Nephron (organoid): ENCODE measurements around the gene EFNB1.
A peak's percentile ranks its signal among the peaks of the same experiment; 100 is the strongest.

Source experiments
- H3K27ac Mint-ChIP-seq, 3 experiments: 2 replicates each; pipeline ENCODE4 v1.8.0; 2020; ENCODE audit warnings: mixed read lengths in 3 of 3, mild to moderate bottlenecking in 2 of 3, moderate library complexity in 1 of 3
- H3K27me3 Mint-ChIP-seq: 2 replicates; pipeline ENCODE4 v1.8.0; 2021; ENCODE audit warnings: low read depth, mild to moderate bottlenecking, moderate library complexity, mixed read lengths
- H3K36me3 Mint-ChIP-seq: 2 replicates; pipeline ENCODE4 v1.8.0; 2020; ENCODE audit warnings: low read depth, mixed read lengths
- H3K4me1 Mint-ChIP-seq: 2 replicates; pipeline ENCODE4 v1.8.0; 2020; ENCODE audit warnings: mixed read lengths
- H3K4me3 Mint-ChIP-seq, 3 experiments: 2 replicates each; pipeline ENCODE4 v1.8.0; 2020; ENCODE audit warnings: mild to moderate bottlenecking in 3 of 3, mixed read lengths in 3 of 3, moderate library complexity in 2 of 3
- H3K9me3 Mint-ChIP-seq: 2 replicates; pipeline ENCODE4 v1.8.0; 2020; ENCODE audit warnings: mixed read lengths
- TF ChIP-seq, protein P1 (sequence below), 3 experiments: fragments of 200-600 bp; sonication (generic); IDR thresholded peaks; one replicate each; pipeline ENCODE4 v1.5.0; 2021; ENCODE audit warnings: antibody characterized with exemption in 3 of 3; ENCODE audit not compliant: unreplicated experiment in 3 of 3

The EFNB1 gene

DNA sequence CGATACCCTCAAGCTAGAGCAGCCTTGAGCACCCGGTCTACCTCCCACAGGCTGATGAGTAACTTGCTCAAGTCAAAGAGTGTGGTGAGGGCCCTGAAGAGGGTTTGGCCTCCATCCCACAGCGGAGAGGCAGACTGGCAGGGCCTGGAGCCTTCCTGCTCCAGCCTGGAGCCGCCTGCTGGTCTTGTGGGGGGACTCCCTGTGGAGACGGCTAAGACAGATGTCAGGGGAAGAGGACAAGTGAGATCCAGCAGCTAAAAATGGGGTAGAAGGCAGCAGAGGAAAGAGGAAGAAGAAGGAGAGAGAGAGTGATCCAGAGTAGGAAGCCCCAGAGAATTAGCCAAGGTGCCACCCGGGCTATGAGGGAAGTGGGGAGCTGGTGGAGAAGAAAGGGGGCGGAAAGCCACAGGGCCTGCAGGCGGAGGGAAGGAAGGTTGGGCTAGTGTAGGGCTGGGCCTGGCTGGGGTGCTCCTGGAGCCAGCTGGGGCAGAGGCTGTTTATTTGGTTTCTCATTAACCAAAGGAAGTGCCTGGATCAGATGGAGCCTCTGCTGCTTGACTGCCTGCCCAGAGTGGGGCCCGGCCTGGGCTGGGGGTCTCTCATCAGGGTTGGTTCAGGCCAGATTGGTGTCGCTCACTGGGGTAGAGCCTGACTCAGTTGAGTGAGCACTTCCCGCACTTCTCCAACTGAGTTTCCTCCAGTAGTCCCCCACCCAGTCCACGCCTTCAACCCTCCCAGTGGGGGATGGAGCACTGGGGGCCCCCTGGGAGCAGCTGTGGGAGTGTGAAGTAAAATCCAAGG, 14.2 kb downstream of the EFNB1 start:
- TF ChIP-seq, protein P1, sequence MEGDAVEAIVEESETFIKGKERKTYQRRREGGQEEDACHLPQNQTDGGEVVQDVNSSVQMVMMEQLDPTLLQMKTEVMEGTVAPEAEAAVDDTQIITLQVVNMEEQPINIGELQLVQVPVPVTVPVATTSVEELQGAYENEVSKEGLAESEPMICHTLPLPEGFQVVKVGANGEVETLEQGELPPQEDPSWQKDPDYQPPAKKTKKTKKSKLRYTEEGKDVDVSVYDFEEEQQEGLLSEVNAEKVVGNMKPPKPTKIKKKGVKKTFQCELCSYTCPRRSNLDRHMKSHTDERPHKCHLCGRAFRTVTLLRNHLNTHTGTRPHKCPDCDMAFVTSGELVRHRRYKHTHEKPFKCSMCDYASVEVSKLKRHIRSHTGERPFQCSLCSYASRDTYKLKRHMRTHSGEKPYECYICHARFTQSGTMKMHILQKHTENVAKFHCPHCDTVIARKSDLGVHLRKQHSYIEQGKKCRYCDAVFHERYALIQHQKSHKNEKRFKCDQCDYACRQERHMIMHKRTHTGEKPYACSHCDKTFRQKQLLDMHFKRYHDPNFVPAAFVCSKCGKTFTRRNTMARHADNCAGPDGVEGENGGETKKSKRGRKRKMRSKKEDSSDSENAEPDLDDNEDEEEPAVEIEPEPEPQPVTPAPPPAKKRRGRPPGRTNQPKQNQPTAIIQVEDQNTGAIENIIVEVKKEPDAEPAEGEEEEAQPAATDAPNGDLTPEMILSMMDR (IDR thresholded peaks at IDR 0.05; ENCODE audit: unreplicated experiment in 3 of 3), result no peak
- no peaks in the 10 kb centered on the region for H3K27me3 Mint-ChIP-seq
- no peak overlapping the region for H3K4me3 Mint-ChIP-seq
- H3K4me1 Mint-ChIP-seq, result peaks cover 28% of the 10 kb centered on the region
- H3K9me3 Mint-ChIP-seq, result no peaks in the 10 kb centered on the region
- H3K36me3 Mint-ChIP-seq, result peaks cover 35% of the 10 kb centered on the region
- peak overlapping the region; percentile 37 to 89 (median 40) for H3K27ac Mint-ChIP-seq

GRCh38 chrX:68843992-68844391, 15.2 kb downstream of the EFNB1 start:
- TF ChIP-seq, protein P1 (IDR thresholded peaks at IDR 0.05; ENCODE audit: unreplicated experiment in 3 of 3), result no peak
- H3K4me1 Mint-ChIP-seq, result peaks cover 23% of the 10 kb centered on the region
- H3K36me3 Mint-ChIP-seq, result peaks cover 27% of the 10 kb centered on the region
- H3K27me3 Mint-ChIP-seq, result no peaks in the 10 kb centered on the region
- H3K9me3 Mint-ChIP-seq, result no peaks in the 10 kb centered on the region
- H3K27ac Mint-ChIP-seq, result no peak overlapping the region
- H3K4me3 Mint-ChIP-seq, result no peak overlapping the region

GRCh38 chrX:68844581-68844980, 15.8 kb downstream of the EFNB1 start:
- peaks cover 27% of the 10 kb centered on the region for H3K36me3 Mint-ChIP-seq
- peak overlapping the region in 2 of 3 experiments; percentile 71 to 84 for H3K27ac Mint-ChIP-seq
- no peaks in the 10 kb centered on the region for H3K27me3 Mint-ChIP-seq
- H3K9me3 Mint-ChIP-seq, result no peaks in the 10 kb centered on the region
- H3K4me3 Mint-ChIP-seq, result no peak overlapping the region
- TF ChIP-seq, protein P1 (IDR thresholded peaks at IDR 0.05; ENCODE audit: unreplicated experiment in 3 of 3), result no peak
- H3K4me1 Mint-ChIP-seq, result peaks cover 26% of the 10 kb centered on the region

GRCh38 chrX:68846536-68846935, 17.7 kb downstream of the EFNB1 start:
- Mint-ChIP-seq H3K27me3 (no peaks in the 10 kb centered on the region), H3K4me3 (no peak overlapping the region), H3K36me3 (peaks cover 15% of the 10 kb centered on the region), H3K4me1 (peaks cover 29% of the 10 kb centered on the region), H3K27ac (peak overlapping the region; percentile 72 to 86 (median 80)), H3K9me3 (peaks cover 2% of the 10 kb centered on the region)
- TF ChIP-seq, protein P1 (IDR thresholded peaks at IDR 0.05; ENCODE audit: unreplicated experiment in 3 of 3), result no peak

DNA sequence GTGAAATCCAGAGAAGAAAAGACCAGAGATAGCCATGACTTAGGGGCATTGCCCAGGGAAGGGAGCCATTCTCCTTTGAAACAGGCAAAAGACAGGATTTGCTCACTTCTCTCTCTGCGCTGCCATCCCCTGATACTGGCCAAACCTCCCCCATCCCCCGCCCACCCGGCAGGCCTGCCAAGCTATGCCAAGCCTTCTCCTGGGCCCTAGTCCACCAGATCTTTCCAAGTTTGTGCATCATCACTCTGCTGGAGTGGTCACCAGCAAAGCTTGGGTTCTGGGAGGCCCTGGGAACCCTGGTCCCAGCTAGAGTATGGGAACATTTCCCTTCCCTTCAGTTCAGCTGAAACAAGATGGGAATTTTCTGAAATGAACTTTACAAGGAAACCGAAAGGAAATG, 18.4 kb downstream of the EFNB1 start:
- Mint-ChIP-seq H3K4me3 (no peak overlapping the region), H3K36me3 (peaks cover 11% of the 10 kb centered on the region), H3K27me3 (no peaks in the 10 kb centered on the region), H3K27ac (peak overlapping the region; percentile 72 to 86 (median 80)), H3K9me3 (peaks cover 2% of the 10 kb centered on the region), H3K4me1 (peaks cover 31% of the 10 kb centered on the region)
- TF ChIP-seq, protein P1 (IDR thresholded peaks at IDR 0.05; ENCODE audit: unreplicated experiment in 3 of 3), result no peak
